NCI-H146 (cell line): ENCODE results near the gene MYO5B.
"Not testable (repeated sequence)": the region's sequence is repeated elsewhere in the genome, so short reads cannot be mapped to it uniquely, and the experiment has no call there.

Experiments used
- DNase-seq: peaks from one replicate; lab custom pipeline; 2025; lab: John Stamatoyannopoulos, UW

Gene MYO5B

DNA sequence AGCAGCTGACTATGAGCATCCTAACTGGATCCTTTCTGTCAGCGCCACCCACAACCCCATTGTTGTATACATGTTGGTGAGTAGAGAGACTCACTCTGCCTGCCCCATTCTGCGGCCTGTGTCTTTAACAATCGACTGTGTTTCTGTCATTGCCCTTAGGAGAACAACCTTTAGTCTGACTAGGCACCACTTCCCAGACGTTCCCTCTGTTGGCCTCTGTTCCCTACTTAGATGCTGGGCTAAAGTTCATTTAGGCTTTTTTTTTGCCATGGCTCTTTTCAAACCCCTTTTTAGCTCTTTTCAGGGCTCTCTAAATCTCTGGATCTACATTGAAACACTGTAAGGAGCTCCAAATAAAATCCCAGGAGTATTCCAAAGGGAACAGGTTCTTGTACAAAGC, 361.1 kb downstream of the MYO5B start:
- DNase-seq, result no peak

- DNase-seq, result no peak
Measured at GRCh38 chr18:49832221-49832647, 362.7 kb downstream of the MYO5B start.

DNA sequence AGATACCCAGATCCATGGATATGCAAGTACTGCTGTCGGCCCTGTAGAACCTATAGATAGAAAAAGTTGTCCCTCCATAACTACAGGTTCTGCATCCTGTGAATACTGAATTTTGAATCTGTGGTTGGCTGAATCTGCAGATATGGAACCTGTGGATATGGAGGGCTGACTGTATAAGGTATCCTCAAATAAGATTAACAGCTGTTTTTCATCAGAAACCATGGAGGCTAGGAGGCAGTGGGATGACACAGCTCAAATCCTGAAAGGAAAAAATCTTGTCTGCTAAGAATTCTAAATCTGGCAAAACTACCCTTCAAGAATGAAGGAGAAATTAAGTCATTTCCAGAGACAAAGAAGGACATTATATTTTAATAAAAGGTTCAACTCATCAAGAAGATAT, 367.0 kb downstream of the MYO5B start:
- no peak for DNase-seq

DNA sequence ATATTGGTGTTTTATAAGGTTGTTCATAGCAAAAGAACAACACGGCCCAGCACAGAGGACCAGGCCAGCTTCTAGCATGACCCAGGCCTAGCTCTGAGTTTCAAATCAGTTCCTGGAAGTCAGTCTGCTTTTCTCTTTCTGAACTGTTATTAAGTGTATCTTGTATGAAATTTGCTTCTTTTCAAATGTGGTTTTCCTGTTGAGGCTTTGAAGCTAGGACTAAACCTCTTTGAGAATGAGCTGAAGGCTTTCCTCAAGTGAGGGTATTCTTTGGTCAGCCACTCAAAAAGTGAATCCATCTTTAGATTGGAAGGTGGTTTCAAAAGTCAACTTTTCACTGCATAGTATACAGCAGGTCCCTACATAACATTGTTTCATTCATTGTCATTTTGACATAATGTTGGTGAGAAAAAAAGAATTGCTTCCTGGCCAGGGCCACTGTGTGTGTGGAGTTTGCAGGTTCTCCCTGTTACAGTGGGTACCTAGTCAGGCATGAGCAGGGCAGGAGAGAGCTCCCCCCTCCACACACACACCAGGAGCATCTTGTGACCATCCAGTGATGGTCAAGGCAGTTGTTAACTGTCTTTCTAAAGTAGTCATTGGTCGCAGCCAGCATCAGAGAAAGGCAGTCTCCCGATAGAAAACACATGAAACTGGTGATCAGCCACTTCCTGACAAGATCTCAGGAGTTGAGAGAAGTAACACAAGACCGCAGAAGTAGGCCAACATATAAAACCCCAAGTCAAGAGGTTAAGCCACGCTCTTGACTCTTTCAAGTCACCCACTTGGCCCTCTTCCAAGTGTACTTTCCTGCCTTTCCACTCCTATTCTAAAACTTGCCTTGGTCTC, 374.9 kb downstream of the MYO5B start:
- no peak for DNase-seq

DNA sequence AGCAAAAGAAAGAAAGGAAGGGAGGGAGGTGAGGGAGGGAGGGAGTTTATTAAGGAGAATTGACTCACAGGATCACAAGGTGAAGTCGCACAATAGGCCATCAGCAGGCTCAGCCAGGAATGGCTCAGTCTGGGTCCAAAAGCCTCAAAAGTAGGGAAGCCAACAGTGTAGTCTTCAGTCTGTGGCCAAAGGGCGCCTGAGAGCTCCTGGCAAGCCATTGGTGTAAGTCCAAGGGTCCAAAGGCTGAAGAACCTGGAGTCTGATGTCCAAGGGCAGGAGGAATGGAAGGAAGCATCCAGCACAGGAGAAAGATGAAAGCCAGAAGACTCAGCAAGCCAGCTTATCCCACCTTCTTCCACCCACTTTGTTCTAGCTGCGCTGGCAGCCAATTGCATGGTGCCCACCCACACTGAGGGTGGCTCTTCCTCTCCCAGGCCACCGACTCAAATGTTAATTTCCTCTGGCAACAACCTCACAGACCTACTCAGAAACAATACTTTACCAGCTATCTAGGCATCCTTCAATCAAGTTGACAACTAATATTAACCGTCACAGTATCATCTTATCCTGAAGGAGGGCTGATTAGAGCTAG, 375.8 kb downstream of the MYO5B start:
- DNase-seq, result no peak

- DNase-seq, result no peak
Measured at GRCh38 chr18:49817947-49818346, 377.0 kb downstream of the MYO5B start.

DNA sequence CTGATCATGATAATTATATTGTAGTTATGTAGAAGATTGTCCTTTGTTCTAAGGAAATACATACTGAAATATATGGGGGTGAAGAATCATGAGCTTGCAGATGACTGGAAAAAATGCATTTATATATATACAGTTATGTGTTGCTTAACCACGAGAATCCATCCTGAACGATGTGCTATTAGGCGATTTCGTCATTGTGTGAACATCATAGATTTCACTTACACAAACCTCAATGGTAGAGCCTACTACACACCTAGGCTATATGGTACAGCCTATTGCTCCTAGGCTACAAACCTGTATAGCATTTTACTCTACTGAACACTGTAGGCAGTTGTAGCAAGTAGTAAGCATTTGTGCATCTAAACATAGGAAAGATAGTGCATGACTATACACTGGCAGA, 379.0 kb downstream of the MYO5B start:
- no peak for DNase-seq

DNA sequence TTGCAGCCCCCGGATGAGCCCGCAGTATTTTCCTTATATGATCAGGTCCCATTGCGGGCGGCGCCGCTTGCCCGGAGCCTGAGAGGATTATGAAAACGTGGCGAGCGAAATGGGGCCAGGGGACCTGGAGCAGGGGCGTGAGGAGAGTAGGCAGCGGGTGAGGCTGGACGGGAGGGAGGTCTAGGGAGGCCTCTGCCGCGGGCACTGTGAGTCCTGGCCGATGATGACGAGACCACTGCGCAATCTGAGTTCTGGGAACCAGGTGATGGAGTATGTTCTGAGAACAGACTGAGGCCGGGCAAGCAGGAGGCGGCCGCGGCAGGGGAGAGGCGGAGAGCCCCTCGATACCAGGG, 380.8 kb downstream of the MYO5B start:
- peak; percentile 89 for DNase-seq

GRCh38 chr18:49813319-49814146, 381.4 kb downstream of the MYO5B start, which contains the start of gene ACAA2:
Gene ACAA2, minus strand, starts transcription at chr18:49813533. Its CDS starts 49 bp downstream, at chr18:49813484.
- peak; percentile 92 for DNase-seq

- DNase-seq, result peak; percentile 75
Measured at GRCh38 chr18:49813069-49813318, 382.0 kb downstream of the MYO5B start.

DNA sequence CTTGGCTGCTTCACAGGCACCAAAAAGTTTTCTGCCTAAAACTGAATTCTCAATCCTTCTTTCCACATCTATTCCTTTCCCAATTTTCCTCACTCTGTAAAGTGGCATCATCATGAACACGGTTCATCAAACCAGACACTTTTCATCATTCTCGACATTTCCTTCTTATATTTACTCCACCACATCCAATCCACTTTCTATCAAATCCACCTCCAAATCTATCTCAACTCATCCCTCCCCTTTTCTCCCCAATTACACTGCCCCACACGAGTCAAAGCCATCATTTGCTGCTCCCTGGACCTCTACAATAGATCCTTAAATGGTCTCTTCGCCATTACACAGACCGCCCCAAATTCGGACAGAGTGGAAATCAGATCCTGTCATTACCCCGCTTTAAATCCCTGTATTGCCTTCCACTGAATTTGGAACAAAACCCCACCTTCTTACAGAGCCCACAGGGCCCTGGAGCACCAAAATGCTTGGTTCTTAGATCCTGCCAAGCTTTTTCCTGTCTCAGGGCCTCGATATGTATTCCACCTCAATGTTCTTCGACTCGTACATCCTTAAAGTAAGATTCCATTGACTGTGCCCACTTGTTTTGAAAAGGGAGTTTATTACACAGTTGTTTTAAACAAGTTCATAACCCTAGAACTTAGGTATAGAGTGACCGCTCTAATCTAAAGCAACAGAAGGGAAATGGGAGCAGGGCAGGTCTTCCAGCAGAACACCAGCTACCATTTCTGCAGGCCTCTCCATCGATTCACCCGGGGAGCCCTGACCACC, 382.5 kb downstream of the MYO5B start:
- DNase-seq, result peak; percentile 56

DNA sequence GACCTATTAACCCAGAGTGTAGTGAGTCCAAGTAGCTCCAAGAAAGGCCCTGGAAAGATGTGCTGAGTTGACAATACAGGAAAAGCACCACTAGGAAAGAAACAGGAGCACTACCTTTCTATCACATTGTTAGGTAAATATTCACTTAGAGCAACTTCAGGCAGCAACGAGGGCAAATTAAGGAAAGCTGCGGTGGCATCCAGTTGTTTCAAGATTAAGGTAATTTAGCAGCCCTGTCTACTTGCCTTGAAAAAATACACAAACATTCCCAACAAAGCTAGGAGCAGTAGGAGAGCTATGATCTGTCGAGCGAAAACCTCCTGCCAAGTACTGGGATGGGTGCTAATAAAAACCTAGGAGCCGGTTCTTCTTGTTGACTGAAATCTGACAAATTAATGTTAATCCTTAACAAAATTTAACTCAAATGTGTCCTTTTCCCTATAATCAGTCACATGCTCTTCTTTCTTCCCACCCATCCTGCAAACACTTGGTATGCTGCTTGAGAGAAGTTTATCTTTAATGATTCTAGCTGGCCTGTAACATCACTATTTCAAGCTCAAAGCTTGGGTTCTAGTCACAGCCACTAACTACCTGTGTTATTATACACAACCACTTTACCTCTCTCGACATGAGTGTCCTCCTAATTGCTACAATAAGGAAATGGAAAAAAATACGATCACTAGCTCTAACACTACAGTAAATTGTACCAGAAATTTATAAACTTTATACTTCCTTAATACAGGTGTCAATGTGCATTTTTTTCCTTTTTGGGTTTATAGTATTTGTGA, 383.6 kb downstream of the MYO5B start:
- DNase-seq, result no peak

DNA sequence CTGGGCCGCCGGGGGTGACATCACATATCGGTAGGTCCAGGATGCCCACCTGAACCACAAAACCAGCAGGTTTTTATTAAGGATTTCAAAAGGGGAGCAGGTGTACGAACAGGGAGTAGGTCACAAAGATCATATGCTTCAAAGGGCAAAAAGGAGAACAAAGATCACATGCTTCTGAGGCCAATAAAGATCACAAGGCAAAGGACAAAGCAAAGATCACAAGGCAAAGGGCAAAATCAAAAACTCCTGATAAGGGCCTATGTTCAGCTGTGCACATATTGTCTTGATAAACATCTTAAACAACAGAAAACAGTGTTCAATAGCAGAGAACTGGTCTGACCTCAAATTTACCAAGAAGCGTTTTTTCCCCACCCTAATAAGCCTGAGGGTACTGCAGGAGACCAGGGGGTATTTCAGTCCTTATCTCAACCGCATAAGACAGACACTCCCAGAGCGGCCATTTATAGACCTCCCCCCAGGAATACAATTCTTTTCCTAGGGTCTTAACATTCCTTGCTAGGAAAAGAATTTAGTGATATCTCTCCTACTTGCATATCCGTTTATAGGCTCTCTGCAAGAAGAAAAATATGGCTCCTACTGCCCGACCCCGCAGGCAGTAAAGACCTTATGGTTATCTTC, 386.3 kb downstream of the MYO5B start:
- not testable (repeated sequence) for DNase-seq

- no peak for DNase-seq
Measured at GRCh38 chr18:49804096-49804495, 390.9 kb downstream of the MYO5B start.

DNA sequence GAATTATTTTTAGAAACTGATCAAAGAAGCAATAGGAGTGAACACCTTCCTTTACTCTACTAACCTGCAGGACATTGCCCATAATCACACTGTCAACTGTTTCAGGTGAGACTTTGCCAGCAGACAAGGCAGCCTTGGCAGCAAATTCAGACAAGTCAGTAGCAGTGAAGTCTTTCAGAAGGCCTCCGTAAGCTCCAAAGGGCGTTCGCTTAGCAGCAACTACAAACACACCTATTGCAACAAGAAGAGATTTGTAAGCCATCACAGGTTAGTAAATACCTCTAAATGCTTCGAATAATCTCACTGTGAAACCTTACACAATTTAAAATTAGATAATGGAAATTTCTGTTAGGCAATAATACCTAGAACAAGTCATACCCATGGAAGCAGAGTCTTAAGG, 392.3 kb downstream of the MYO5B start:
- DNase-seq, result no peak

- DNase-seq, result not testable (repeated sequence)
Measured at GRCh38 chr18:49800491-49800890, 394.5 kb downstream of the MYO5B start.

GRCh38 chr18:49799806-49800205, 395.1 kb downstream of the MYO5B start:
- not testable (repeated sequence) for DNase-seq

GRCh38 chr18:49798001-49798400, 396.9 kb downstream of the MYO5B start:
- DNase-seq, result no peak

GRCh38 chr18:49795612-49796552, 399.1 kb downstream of the MYO5B start:
- DNase-seq, result no peak

DNA sequence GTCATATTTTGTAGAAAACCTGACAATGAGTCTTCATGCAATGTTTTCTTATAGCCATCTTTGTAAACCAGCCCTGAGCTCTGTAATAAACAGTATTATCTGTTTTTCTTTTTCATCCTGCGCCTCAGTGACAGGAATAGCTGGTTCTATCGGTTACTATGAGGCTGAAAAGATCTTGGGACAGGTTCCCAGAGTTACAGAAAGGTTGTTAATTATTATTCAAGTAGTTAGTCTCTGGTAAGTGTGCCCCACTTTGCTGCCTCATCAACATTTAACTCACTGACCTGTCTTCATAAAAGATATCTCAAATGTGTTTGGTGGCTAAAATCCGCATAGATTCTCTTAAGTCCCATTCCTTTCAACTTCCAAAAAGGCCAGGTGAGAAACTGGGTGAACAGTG, 400.2 kb downstream of the MYO5B start:
- no peak for DNase-seq
